ENCODE measurements around the gene NPTX1.

NPTX1 gene

DNA sequence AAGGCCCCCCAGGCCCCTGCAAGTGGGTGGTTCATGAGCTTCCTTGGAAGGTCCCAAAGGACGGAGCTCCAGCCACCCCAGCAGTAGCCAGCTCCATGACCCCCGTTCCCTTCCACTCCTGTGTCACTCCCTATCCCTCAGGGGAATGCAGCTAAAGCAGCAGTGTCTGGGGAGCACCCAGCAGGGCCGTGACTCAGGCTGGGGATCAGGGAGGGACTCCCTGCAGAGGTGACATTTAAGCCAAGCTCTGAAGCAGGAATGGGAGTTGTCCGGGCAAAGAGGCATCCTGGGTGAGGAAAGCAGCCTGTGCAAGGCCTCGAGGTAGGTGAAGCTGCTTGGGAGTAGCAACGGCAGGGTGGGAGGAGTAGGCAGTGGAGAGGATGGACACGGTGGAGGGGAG, 11.1 kb upstream of the NPTX1 start:
- H3K4me3 ChIP-seq (replicated peaks; ENCODE audit: low read depth, low read length), result no peak overlapping the region
- DNase-seq (ENCODE audit: extremely low read depth, low read depth), result no peak
- TF ChIP-seq, protein P1, sequence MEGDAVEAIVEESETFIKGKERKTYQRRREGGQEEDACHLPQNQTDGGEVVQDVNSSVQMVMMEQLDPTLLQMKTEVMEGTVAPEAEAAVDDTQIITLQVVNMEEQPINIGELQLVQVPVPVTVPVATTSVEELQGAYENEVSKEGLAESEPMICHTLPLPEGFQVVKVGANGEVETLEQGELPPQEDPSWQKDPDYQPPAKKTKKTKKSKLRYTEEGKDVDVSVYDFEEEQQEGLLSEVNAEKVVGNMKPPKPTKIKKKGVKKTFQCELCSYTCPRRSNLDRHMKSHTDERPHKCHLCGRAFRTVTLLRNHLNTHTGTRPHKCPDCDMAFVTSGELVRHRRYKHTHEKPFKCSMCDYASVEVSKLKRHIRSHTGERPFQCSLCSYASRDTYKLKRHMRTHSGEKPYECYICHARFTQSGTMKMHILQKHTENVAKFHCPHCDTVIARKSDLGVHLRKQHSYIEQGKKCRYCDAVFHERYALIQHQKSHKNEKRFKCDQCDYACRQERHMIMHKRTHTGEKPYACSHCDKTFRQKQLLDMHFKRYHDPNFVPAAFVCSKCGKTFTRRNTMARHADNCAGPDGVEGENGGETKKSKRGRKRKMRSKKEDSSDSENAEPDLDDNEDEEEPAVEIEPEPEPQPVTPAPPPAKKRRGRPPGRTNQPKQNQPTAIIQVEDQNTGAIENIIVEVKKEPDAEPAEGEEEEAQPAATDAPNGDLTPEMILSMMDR (IDR thresholded peaks at IDR 0.05; ENCODE audit: low read depth, low read length, missing control alignments), result no peak

DNA sequence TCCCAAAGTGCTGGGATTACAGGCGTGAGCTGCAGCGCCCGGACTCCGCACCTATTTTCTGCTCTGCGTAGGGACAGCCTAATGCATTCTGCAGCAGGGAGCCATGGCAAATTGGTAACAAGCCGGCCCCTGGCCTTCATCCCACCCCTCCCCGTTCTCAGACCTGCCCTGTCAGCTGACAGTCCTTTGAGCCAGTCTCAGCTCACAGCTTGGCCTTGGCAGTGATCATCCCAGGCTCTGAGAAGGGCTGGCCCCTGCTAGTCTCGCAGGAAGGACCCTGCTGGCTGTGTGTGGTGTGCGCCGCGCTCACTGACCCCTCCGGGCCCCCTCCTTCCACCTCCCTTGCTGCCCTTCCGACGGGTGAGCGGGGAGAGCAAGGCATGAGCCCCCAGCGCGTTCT, 10.3 kb upstream of the NPTX1 start:
- TF ChIP-seq, protein P1 (IDR thresholded peaks at IDR 0.05; ENCODE audit: low read depth, low read length, missing control alignments), result no peak

DNA sequence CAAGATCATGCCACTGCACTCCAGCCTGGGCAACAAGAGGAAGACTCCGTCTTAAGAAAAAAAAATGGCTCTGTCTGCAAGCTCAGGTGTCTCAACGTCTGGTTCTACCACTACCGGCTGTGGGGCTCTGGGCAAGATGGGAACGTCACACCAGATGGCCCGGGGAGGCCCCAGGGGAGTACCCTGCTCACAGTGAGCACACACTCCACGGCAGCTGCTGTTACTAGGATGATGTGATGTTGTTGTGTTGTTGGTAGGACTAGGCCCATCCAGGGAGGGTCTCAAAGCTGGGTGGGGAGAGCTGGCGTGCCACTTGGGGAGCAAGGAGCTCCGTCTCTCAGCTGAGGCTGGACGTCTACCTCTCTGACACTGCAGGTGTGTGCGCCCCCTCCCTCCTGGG, 9.4 kb upstream of the NPTX1 start:
- no peak overlapping the region for H3K4me3 ChIP-seq (replicated peaks; ENCODE audit: low read depth, low read length)
- DNase-seq (ENCODE audit: extremely low read depth, low read depth), result no peak
- TF ChIP-seq, protein P1 (IDR thresholded peaks at IDR 0.05; ENCODE audit: low read depth, low read length, missing control alignments), result no peak

More for the DNA sequence above, 10.3 kb upstream of the NPTX1 start:
- no peak for DNase-seq (ENCODE audit: extremely low read depth, low read depth)
- H3K4me3 ChIP-seq (replicated peaks; ENCODE audit: low read depth, low read length), result no peak overlapping the region

DNA sequence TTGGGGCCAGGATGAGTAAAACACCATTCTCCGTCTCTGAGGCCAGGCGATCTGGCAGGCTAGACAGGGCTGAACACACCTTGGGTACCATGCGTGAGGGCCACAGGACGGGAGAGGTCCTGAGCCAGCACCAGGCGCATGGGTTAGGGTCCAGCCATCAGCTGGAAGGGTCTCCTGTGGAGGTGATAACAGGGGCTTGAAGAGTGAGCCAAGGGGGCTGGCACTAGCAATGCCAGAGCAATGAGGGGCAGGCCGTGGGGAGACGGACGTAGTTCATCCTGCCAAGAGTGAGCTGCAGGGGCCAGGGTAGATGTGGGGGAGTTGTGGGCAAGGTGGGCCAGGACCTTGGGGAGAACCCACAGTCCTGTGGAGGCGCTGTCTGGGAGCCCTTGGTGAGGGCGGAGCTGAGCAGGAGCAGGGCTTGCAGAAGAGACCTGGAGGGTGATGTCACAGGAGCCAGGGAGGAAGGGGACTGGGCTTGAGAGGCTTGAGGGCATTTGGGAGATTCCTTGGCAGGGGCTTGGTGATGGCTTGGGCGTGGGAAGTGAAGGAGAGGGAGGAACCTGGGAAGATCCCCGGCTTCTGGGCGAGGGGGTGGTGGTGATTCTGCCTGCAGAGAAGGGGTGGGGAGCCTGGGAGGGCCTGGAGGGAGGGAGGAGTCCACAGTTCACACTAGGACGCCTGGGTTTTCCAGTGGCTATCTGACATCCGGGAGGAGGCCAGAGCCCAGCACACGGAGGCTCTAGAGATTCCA, 6.3 kb upstream of the NPTX1 start:
- H3K4me3 ChIP-seq (replicated peaks; ENCODE audit: low read depth, low read length), result no peak overlapping the region
- TF ChIP-seq, protein P1 (IDR thresholded peaks at IDR 0.05; ENCODE audit: low read depth, low read length, missing control alignments), result no peak
- DNase-seq (ENCODE audit: extremely low read depth, low read depth), result no peak

DNA sequence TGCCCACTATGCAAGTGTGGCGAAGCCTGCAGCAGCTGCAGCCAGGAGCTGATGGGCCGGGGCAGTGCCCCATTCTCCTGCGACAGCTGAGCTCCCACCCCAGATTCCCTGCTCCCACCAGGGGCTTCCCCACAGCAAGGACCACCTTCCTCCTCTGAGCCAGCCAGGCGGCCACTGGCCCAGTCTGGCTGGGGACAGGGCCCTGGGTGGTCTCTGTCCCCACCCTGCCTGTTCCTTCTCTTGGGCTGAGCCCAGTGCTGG, 5.6 kb upstream of the NPTX1 start:
- no peak overlapping the region for H3K4me3 ChIP-seq (replicated peaks; ENCODE audit: low read depth, low read length)
- DNase-seq (ENCODE audit: extremely low read depth, low read depth), result no peak

DNA sequence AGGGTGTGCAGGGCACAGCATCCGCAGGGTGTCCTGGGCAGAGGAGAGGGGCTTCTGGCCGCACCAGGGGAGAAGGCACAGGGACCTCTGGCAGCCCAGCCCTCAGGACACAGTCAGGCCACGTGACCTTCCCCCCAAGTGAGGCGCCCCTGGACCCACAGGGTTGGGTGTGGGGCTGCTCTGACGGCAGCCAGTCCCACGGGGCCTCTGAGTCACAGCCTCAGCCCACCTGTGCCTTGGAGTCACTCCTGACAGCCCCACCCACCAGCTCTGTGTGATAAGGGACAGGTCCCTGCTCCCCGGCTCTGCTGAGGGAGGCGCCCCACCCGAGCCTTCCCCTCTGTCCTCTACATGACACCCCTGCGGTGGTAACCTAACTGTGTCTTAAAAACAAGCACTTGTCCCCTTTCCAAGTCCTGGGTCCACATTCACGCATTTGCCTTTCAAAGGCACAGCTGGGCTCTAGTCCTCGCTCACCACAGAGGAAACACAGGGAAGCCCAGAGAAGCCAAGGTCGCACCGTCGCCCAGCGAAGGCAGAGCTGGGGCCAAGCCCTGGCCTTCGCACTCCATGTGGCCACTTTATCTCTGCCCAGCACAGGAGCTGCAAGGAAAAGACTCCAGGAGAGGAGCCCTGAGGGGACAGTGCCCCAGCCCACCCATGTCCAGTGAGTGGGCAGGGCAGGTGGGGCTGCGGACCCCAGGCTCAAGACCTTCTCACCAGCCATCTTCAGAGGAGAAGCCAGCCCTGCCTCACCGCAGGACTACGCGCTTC, 5.1 kb upstream of the NPTX1 start:
- TF ChIP-seq, protein P1 (IDR thresholded peaks at IDR 0.05; ENCODE audit: low read depth, low read length, missing control alignments), result no peak
- DNase-seq (ENCODE audit: extremely low read depth, low read depth), result no peak
- H3K4me3 ChIP-seq (replicated peaks; ENCODE audit: low read depth, low read length), result no peak overlapping the region

More for the DNA sequence above, 5.6 kb upstream of the NPTX1 start:
- TF ChIP-seq, protein P1 (IDR thresholded peaks at IDR 0.05; ENCODE audit: low read depth, low read length, missing control alignments), result no peak
